22Rv1 (cell line): ENCODE data around the gene WIZ.

Source experiments
- ZFX ChIP-seq: fragments of 450-650 bp; IDR thresholded peaks from 2 replicates; pipeline ENCODE4 v1.6.1; 2017; ENCODE audit warnings: antibody characterized with exemption, borderline replicate concordance
- TF ChIP-seq, protein P1 (sequence below): fragments of 450-650 bp; IDR thresholded peaks from 2 replicates; pipeline ENCODE4 v1.5.1; 2017; ENCODE audit warnings: mild to moderate bottlenecking

- TF ChIP-seq, protein P1, sequence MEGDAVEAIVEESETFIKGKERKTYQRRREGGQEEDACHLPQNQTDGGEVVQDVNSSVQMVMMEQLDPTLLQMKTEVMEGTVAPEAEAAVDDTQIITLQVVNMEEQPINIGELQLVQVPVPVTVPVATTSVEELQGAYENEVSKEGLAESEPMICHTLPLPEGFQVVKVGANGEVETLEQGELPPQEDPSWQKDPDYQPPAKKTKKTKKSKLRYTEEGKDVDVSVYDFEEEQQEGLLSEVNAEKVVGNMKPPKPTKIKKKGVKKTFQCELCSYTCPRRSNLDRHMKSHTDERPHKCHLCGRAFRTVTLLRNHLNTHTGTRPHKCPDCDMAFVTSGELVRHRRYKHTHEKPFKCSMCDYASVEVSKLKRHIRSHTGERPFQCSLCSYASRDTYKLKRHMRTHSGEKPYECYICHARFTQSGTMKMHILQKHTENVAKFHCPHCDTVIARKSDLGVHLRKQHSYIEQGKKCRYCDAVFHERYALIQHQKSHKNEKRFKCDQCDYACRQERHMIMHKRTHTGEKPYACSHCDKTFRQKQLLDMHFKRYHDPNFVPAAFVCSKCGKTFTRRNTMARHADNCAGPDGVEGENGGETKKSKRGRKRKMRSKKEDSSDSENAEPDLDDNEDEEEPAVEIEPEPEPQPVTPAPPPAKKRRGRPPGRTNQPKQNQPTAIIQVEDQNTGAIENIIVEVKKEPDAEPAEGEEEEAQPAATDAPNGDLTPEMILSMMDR, result no peak
- no peak for TF ChIP-seq ZFX
These were observed 14.9 kb upstream of the WIZ start, which contains the start of gene RASAL3 for GRCh38 chr19:15464394-15465385.
